GM21825 (cell line): ENCODE measurements around the gene RAD54L.
A peak's percentile ranks its signal among the peaks of the same experiment; 100 is the strongest.
"Not testable (repeated sequence)": the region's sequence is repeated elsewhere in the genome, so short reads cannot be mapped to it uniquely, and the experiment has no call there.

ENCODE experiments used
- ATAC-seq: cut with Tn5 transposase; IDR thresholded peaks from one replicate; pipeline ENCODE4 v1.9.1; 2021; ENCODE audit warnings: mild to moderate bottlenecking, moderate library complexity; ENCODE audit not compliant: unreplicated experiment

The RAD54L gene

DNA sequence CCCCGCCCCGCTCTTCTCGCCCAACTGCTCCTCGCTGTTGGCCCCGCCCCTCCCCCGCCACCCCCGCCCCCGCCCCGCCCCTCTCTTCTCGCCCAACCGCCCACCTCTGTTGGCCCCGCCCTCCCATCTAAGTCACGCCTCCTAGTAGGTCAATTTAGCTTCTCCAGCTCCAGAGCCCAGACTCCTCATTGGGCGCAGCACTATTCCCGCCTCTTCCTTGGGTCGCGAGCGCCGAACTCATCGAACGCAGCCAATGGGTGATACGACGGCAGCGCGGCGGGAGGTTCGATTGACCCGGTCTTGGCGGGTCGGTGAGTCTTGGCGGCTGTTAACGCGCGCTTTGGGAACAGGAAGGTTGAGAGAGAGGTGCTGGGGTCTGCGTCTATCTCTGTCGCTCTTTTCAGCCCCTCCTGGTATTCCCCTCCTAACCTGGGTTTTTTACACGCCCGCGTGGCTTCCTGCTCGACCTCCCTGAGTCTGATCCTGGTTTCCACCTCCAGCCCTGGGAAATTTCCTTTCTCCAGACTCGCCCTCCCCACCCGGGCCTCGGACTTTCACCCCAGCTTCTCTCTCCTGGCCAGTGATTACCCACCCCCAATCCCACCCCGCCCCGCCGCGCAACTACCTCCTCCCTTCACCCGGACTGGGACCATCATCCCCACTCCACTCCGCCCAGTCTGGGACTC is at the start of gene RAD54L:
Gene RAD54L, plus strand, starts transcription at position 328 of the 686 bp plus-strand sequence. CDS start 643 bp downstream, outside the sequence.
- ATAC-seq, result peak; percentile 87

DNA sequence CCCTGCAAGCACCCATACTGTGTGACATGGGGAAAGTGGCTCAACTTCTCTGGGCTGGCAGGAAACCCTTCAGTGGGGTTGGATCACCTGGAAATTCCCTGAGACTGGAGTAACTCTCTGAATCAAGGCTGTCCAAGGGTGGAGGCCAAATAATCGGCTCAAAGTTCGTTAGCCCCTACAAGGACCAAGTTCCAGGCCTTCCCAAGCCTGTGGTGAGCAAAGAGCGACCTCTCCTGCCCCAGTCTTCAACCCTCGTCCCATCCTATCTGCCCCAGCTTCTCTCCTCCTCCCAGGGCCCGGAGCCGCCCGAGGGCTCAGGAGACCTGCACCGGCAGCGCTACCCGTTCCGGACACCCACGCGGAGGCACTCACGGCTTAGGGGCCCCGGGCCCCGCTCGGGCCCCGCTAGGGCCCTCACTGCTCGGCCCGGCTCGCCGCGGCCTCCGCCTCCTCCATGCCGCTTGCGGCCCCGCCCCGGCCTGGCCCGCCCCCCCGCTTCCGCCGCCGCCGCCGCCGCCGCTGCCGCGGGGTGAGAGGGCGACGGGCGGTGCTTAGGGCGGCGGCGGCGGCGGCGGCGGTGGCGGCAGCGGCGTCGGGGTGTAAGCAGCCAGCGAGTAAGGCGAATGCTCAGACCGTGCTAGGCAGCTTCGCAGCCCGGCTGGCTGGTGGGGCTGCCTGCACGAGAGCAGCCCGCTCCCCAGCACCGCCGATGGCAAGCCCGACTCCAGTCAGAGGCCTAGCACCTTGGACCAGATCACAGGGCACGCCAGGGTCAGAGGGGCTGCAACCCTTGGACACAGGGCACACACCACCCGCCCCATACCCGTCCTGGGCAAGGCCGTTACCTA is 49.4 kb upstream of the RAD54L start, which contains the start of gene POMGNT1:
Gene POMGNT1, minus strand, starts transcription at position 471 of the 848 bp plus-strand sequence. CDS start 613 bp downstream, outside the sequence.
- peak; percentile 85 for ATAC-seq

DNA sequence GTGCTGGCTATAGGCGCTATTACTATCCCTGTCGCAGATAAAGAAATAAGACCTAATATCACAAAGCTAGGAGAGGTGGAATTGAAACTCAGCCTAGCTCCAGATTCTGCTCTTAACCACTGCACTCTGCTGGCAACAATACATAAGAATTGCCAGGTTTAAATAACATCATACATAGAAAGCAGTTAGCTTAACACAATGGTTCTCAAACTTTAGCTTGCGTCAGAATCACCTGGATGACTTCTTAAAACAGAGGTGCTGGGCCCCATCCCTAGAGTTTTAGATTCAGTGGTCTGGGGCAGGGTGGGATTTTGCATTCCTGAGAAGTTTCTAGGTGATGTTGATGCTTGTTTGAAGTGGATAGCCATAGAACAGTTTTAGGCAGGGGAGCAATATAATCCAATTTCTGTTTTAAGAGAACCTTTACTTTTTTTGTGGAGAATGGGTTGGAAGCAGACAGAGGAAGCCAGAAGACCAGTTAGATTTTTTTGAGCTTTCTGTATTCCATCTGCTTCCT is 48.3 kb upstream of the RAD54L start:
- no peak for ATAC-seq

DNA sequence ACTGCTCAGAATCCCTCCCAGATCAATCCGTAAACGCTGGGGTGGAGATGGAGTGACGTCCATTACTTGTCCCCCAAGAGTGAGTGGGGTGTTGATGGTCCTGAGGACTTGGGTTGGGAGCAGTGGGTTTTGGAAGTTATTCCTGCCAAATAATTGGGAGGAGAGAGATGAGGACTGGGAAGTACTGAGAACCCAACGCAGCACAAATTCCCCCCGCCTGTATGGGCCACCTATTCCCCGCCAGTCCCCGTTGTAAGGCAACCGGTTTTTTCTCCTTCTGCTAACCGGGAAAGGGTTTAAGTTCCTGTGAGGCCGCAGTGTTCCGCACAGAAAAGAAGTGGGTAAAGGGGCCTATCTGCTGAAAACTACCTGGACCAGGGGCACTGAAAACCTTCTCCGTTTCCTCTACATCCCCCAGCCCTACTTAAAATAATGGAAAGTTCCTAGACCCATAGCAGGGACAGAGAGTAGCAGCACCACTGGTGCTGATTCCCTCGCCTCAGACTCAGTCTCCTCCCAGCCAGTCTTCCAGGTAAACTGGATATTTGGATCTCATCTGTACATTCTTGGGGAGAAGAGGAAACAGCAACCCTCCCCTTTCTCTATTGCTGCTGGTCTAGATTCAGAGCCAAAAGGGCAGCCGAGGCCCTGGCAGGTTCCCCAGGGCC is 43.7 kb upstream of the RAD54L start:
- no peak for ATAC-seq

DNA sequence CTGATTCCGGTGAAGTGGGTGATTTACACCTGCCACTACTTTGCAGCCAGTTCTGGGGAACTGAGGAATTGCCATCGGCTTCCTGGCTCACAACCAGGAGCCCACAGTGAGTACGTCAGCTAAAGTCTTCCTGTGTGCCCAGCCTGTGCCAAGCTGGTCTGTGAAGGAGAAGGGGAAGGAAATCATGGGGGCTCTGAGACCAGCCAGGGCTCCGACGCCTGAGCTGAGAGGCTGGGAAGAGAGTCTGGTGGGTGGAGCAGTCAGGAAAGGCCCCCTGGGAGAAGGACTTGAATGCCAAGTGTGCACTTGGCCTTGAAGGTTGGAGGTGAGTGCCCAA is 43.2 kb upstream of the RAD54L start:
- no peak for ATAC-seq

DNA sequence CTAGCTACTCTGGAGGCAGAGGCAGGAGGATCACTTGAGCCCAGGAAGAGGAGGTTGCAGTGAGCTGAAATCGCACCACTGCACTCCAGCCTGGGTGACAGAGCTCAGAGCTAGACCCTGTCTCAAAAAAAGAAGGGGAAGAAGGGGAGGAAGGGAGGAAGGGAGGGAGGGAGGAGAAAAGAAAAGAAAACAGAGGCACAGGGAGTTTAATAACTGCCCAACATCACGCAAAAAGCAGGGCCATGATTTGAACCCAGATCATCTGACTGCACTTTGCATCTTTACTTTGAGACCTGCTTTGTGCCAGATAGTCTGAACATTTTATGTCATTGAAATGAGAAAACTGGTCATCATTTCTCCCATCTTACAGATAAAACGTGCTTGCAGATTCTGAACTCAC is 42.4 kb upstream of the RAD54L start:
- no peak for ATAC-seq

DNA sequence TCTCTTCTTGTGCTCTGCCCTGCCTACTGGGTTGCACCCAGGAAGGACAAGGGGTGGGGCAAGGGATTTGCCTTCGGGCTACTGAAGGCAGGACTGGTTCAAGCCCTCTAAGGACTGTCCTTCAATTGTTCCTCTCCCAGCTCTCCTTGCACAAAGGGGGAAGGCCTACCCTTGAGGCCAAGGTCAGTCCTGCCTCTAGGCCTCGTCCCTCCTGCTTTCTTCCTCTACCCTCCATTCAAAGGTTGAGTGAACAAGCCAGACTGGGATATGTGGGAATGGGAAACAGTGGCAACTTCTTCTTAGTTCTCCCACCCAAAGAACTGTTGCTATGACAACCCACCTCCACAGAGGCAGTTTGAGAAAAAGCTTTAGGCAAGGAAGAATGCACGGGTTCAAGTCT is 41.8 kb upstream of the RAD54L start:
- no peak for ATAC-seq

DNA sequence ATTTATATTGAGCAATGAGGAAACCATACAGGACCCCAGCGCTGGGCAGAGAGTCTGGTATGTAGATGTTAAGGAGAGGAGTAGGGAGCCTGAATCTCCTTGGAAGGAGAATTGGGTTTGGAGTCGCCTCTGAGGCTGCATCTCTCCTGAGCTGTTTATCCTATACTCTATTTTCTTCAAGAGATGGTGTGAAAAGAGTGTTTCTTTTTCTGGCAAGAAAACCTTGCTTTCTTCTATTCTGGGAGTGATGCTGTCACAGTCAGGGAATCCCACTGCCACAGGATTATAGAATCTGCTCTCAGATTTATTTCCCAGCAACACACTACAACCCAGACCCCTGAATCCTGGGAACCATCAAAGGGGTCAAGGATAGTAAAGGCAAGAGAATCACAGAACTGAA is 41.2 kb upstream of the RAD54L start:
- ATAC-seq, result no peak

DNA sequence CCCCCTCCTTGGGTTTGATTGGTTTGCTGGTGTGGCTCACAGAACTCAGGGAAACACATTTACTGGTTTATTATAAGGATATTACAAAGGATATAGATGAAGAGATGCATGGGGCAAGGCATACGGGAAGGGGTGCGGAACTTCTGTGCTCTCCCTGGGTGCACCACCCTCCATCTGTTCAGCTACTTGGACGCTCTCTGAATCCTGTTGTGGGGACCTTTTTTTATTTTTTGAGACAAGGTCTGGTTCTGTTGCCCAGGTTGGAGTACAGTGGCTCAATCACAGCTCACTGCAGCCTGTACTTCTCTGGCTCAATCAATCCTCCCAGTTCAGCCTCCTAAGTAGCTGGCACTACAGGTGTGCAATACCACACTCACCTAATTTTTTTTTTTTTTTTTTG is 37.0 kb upstream of the RAD54L start:
- no peak for ATAC-seq

DNA sequence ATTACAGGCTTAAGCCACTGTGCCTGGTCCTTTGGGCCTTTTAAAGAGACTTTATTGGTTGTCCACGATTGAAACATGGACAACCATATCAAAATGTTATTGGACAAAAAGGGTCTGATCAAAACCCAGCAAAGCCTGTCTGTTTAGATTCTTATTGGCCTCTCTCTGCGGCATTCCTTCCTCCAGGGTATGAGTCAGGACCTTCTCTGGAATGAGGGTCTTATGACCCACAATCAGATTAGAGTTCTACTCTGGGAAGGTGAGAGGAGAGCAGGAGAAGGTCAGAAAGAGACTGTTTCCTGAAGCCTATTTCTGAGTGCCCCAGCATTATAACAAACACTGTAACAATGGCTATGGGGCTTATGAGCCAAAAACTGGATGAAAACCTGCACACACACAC is 36.5 kb upstream of the RAD54L start:
- no peak for ATAC-seq

DNA sequence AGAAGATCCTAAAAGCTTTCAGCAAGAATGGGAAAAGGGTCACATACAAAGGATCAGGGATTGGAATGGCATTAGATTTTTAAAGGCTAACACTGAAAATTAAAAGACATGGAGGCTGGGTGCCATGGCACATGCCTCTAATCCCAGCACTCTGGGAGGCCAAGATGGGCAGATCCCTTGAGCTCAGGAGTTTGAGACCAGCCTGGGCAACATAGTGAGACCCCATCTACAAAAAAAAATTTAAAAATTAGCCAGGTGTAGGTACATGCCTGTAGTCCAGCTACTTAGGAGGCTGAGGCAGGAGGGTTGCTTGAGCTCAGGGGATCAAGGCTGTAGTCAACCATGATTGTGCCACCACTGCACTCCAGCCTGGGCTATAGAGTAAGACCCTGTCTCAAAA is 32.1 kb upstream of the RAD54L start:
- no peak for ATAC-seq

DNA sequence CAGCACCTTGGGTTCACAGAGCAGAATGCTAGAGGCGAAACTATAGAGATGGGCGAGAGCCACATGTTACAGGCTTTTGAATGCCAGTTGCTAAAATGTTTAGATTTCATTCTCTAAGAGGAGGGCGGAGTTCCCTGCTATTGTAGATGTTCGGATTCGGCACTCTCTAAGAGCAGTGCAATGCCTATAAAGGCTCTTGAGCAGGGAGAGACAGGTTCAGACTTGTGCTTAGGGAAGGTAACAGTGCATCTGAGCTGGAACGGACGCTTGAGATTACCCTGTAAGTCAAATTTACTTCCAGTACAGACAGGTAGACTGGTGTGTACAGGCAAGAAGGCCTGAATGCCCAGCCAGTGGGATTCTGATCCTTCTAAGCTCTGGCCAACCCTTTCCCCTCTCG is 29.1 kb upstream of the RAD54L start:
- ATAC-seq, result no peak

DNA sequence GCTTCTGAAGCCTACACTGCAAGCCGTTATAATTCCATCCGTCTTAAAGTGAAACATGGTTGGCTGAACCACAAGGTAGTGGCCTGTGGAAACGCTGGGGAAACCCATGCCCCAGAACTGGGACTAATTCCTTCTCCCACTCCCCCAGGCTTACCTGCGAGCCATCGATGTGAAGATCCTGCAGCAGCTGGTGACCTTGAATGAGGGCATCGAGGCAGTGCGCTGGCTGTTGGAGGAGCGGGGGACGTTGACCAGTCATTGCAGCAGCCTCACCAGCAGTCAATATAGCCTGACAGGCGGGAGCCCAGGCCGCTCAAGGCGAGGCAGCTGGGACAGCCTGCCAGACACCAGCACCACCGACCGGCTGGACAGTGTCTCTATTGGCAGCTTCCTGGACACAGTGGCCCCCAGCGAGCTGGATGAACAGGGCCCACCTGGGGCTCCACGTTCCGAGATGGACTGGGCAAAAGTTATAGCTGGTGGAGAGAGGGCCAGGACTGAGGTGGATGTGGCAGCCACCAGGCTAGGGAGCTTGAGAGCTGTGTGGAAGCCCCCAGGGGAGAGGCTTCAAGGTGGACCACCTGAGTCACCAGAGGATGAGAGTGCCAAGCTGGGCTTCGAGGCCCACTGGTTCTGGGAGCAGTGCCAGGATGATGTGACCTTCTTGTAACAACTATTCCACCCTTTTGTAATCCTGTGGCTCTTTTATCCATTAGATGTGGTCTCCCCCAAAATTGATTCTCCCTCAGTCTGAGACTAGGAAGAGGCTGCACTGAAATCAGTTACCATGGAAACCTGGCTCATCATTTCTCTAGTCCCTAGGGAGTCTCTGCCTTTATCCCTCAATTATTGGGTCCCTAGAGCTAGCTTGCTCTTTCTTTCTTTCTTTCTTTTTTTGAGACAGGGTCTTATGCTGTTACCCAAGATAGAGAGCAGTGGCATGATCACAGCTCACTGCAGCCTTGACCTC is 27.7 kb upstream of the RAD54L start:
- no peak for ATAC-seq

DNA sequence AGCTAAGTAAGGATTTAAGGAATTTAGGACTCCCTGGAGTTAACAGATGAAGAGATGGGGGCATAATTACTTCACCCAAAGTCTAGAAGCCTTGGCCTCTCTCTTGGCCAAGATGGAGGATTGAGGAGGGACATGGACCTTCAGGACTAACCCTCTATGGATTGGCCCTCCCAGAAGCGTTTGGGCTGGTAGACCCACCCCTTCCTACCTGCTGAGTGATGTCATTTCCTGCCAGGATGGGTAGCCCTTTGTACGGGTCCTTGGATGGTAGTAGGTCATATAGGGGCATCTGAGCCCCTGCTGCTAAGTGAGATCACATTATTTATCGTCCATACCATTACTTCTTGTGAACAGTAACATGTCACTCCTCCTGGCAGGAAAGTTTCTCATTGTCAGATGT is 26.8 kb upstream of the RAD54L start:
- ATAC-seq, result no peak

DNA sequence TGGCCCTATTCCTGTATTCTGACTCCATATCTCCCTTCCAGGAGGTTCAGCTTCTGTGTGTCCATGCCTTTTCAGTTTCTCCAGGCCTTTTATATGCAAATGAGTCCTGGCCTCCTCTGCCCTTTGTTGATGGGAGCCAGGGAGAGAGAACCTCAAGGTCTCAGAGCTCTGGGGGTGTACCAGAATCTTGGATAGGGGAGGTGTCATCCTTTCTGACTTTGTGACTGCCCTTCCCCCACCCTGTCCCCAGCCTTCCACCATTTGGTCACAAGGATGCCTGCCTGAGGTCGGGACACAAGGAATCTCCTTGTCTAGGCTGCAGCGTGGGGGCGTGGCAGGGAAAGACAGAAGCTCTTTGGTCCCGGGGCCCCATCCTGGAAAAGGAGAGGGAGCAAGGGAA is 25.8 kb upstream of the RAD54L start:
- no peak for ATAC-seq

DNA sequence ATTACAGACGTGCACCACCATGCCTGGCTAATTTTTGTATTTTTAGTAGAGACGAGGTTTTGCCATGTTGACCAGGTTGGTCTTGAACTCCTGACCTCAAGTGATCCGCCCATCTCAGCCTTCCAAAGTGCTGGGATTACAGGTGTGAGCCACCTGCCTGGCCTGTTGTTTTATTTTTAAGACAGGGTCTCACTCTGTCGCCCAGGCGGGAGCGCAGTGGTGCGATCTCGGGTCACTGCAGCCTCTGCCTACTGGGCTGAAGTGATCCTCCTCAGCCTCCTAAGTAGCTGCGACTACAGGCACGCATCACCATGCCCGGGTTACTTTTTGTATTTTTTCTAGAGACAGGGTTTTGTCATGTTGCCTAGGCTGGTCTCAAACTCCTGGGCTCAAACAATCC is 24.5 kb upstream of the RAD54L start:
- not testable (repeated sequence) for ATAC-seq

DNA sequence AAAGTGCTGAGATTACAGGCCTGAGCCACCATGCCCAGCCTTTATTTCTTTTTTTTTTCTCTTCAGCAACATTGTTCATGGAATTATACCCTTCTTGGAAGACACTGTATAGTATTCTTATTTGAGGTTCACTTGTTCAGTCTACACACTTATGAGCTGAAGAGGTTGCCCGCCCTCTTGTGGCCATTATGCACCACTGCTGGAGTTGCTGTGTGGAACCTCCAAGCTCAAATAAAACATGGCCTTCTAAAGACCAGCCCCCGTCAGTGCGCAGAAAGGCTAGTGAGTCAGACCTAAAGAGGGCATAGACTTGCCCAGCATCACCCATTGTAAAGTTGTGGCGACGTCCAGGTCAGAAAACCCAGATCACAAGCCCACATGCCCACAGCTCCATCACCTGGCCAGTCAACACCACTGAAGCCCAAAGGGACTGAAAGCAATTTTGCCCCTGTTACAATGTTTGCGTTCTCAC is 24.1 kb upstream of the RAD54L start:
- ATAC-seq, result peak; percentile 68

DNA sequence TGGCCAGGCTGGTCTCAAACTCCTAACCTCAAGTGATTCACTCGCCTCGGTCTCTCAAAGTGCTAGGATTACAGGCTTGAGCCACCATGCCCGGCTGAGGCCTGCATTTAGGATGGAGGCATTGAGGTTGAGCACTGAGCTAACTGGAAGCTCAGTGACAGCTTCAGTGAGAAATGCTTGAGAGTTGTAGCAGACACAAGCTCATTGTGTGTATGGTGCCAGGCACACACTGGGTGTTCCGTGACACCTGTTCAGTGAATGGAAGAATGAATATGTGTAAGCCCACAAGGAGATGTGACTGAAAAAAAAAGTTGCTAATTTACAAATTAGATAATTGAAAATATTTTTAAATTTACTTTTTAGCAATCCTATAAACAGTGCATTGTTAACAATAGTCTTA is 22.6 kb upstream of the RAD54L start:
- no peak for ATAC-seq

DNA sequence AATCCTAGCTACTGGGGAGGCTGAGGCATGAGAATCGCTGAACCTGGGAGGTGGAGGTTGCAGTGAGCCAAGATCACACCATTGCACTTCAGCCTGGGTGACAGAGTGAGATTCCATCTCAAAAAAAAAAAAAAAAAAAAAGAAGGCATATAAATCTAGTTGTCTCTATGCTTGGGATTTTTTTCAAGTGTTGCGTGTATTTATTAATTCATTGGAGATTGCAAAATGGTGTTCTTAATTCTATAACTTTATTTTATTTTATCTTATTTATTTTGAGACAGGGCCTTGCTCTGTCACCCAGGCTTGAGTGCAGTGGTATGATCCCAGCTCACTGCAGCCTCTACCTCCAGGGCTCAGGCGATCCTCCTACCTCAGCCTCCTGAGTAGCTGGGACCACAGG is 16.3 kb upstream of the RAD54L start:
- not testable (repeated sequence) for ATAC-seq

DNA sequence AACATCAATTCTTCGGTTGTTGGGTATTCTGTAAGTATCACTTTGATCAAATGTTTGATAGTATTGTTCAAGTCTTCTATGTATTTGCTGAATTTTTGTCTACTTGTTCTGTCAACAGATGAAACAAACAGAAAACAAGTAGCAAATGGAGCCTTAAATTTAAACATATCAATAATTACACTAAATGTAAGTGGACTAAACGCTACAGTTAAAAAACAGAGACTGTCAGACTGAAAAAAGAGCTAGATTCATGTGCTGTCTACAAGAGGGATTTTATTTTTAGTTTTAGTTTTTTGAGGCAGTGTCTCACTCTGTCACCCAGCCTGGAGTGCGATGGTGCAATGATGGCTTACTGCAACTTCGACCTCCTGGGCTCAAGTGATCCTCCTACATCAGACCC is 10.7 kb upstream of the RAD54L start:
- ATAC-seq, result no peak
